DOHH2 (cell line): Measurements from ENCODE around the gene CBFA2T3.

Source experiments
- H3F3A ChIP-seq: fragments of 200-600 bp; sonication (generic), shearing (Covaris generic); 2 replicates; pipeline ENCODE4 v1.6.0; 2016; ENCODE audit warnings: antibody characterized with exemption, mild to moderate bottlenecking; ENCODE audit not compliant: control insufficient read depth, insufficient read depth
- H3K27ac ChIP-seq: fragments of 200-600 bp; sonication (generic); 2 replicates; pipeline ENCODE4 v1.5.1; 2014; ENCODE audit warnings: low read depth, mild to moderate bottlenecking, low read length, moderate library complexity
- H3K27me3 ChIP-seq: fragments of 200-600 bp; sonication (generic); 2 replicates; pipeline ENCODE4 v1.6.1; 2014; ENCODE audit warnings: mild to moderate bottlenecking, low read length, mixed read lengths; ENCODE audit not compliant: control insufficient read depth
- H3K36me3 ChIP-seq: fragments of 200-600 bp; sonication (generic); 2 replicates; pipeline ENCODE4 v1.6.1; 2014; ENCODE audit warnings: mild to moderate bottlenecking, low read length, moderate library complexity, mixed read lengths; ENCODE audit not compliant: control insufficient read depth
- H3K4me1 ChIP-seq: fragments of 200-600 bp; sonication (generic); 2 replicates; pipeline ENCODE4 v1.6.1; 2014; ENCODE audit warnings: mild to moderate bottlenecking, low read length, mixed read lengths; ENCODE audit not compliant: control insufficient read depth
- H3K4me2 ChIP-seq: fragments of 200-600 bp; sonication (generic); 2 replicates; pipeline ENCODE4 v1.6.0; 2014; ENCODE audit warnings: mild to moderate bottlenecking, low read length, moderate library complexity
- H3K4me3 ChIP-seq: fragments of 200-600 bp; sonication (generic); 2 replicates; pipeline ENCODE4 v1.5.1; 2014; ENCODE audit warnings: mild to moderate bottlenecking, low read length, mixed read lengths
- H3K79me2 ChIP-seq: fragments of 200-600 bp; sonication (generic); 2 replicates; pipeline ENCODE4 v1.6.1; 2014; ENCODE audit warnings: mild to moderate bottlenecking, low read length, mixed read lengths; ENCODE audit not compliant: control insufficient read depth
- H3K9me2 ChIP-seq: fragments of 200-600 bp; sonication (generic); replicated peaks from 2 replicates; pipeline ENCODE4 v1.6.1; 2014; ENCODE audit warnings: mild to moderate bottlenecking, low read length, mixed read lengths; ENCODE audit not compliant: control insufficient read depth
- H3K9me3 ChIP-seq: fragments of 200-600 bp; sonication (generic); 2 replicates; pipeline ENCODE4 v1.6.1; 2014; ENCODE audit warnings: antibody characterized with exemption, low read length, mixed read lengths; ENCODE audit not compliant: control insufficient read depth, insufficient read depth
- H4K20me1 ChIP-seq: fragments of 200-600 bp; sonication (generic); 2 replicates; pipeline ENCODE4 v1.6.0; 2014; ENCODE audit warnings: low read depth, mild to moderate bottlenecking, antibody characterized with exemption, low read length, moderate library complexity; ENCODE audit not compliant: control insufficient read depth, insufficient read depth
- EZH2phosphoT487 ChIP-seq: fragments of 200-600 bp; sonication (generic); IDR thresholded peaks from 2 replicates; pipeline ENCODE4 v1.6.1; 2017; ENCODE audit warnings: borderline replicate concordance, mild to moderate bottlenecking, antibody characterized with exemption, low read length, moderate library complexity, mixed read lengths
- TF ChIP-seq, protein P1 (sequence below): fragments of 200-600 bp; sonication (generic); IDR thresholded peaks from one replicate; pipeline ENCODE4 v1.5.1; 2014; ENCODE audit warnings: antibody characterized with exemption, mild to moderate bottlenecking, low read depth, low read length; ENCODE audit not compliant: poor library complexity, severe bottlenecking

The CBFA2T3 gene

DNA sequence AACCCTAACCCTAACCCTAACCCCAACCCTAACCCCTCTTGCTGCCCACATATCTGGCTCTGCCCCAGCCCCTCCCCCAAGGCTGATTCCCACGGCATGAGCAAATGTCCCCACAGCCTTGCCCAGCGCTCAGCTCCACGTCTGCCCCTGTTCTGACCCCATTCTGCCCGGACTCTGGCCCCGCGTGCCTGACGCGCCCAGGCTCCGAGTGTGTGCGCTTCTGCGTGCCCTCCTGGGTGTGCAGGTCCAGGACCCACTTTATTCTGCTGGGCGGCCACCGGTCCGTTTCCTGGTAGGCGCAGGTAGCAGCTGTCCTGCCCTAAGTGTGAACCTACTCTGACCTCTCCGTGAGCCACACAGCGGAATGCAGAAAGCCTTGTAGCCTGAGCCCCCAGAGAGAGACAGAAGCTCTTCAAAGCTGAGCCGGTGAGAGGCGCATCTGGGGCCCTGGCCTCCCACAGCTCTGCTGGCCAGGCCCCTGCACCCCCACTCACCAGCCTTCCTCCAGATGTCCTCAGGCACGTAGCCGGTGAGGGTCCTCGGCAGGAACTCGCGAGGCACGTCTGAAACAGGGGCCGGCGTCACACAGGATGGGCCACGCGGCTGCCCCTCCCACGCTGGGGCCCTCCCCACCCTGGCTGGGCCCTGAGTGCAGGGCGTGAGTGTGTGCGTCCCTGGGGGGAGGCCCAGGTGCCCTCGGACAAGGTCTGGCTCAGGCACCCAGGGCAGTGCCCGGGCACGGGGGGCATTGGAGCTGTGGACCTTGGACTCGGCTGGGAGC lies 96.6 kb downstream of the CBFA2T3 start:
- Histone ChIP-seq H3K9me3 (no peaks in the 10 kb centered on the region), H3K4me2 (no peak overlapping the region), H3K79me2 (no peaks in the 10 kb centered on the region), H4K20me1 (no peaks in the 10 kb centered on the region), H3K9me2 (no peaks in the 10 kb centered on the region), H3K27me3 (no peaks in the 10 kb centered on the region), H3K4me3 (no peak overlapping the region), H3K4me1 (no peaks in the 10 kb centered on the region), H3F3A (peaks cover 5% of the 10 kb centered on the region), H3K36me3 (peaks cover 79% of the 10 kb centered on the region), H3K27ac (no peak overlapping the region)
- no peak for TF ChIP-seq EZH2phosphoT487
- TF ChIP-seq, protein P1, sequence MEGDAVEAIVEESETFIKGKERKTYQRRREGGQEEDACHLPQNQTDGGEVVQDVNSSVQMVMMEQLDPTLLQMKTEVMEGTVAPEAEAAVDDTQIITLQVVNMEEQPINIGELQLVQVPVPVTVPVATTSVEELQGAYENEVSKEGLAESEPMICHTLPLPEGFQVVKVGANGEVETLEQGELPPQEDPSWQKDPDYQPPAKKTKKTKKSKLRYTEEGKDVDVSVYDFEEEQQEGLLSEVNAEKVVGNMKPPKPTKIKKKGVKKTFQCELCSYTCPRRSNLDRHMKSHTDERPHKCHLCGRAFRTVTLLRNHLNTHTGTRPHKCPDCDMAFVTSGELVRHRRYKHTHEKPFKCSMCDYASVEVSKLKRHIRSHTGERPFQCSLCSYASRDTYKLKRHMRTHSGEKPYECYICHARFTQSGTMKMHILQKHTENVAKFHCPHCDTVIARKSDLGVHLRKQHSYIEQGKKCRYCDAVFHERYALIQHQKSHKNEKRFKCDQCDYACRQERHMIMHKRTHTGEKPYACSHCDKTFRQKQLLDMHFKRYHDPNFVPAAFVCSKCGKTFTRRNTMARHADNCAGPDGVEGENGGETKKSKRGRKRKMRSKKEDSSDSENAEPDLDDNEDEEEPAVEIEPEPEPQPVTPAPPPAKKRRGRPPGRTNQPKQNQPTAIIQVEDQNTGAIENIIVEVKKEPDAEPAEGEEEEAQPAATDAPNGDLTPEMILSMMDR = no peak

DNA sequence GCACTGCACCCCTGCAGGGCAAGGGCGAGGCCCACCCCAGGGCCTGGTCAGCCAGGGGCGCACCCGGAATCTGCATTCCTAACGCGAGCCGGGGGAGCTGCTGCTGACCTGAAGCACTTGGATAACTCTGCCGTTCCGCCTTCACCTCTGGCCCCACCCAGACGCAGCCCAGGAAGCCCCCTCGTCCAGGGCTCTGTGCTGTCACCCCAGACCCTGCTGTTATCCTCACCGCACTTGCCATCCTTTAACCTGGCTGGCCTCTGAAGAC lies 97.3 kb downstream of the CBFA2T3 start:
- Histone ChIP-seq H3K4me3 (no peak overlapping the region), H3K27ac (no peak overlapping the region), H3K79me2 (no peaks in the 10 kb centered on the region), H3K4me1 (no peaks in the 10 kb centered on the region), H3K36me3 (peaks cover 73% of the 10 kb centered on the region), H3K4me2 (no peak overlapping the region), H3K9me3 (no peaks in the 10 kb centered on the region), H3K9me2 (no peaks in the 10 kb centered on the region), H3F3A (peaks cover 7% of the 10 kb centered on the region), H4K20me1 (no peaks in the 10 kb centered on the region), H3K27me3 (no peaks in the 10 kb centered on the region)
- TF ChIP-seq, protein P1 = no peak
- no peak for TF ChIP-seq EZH2phosphoT487

DNA sequence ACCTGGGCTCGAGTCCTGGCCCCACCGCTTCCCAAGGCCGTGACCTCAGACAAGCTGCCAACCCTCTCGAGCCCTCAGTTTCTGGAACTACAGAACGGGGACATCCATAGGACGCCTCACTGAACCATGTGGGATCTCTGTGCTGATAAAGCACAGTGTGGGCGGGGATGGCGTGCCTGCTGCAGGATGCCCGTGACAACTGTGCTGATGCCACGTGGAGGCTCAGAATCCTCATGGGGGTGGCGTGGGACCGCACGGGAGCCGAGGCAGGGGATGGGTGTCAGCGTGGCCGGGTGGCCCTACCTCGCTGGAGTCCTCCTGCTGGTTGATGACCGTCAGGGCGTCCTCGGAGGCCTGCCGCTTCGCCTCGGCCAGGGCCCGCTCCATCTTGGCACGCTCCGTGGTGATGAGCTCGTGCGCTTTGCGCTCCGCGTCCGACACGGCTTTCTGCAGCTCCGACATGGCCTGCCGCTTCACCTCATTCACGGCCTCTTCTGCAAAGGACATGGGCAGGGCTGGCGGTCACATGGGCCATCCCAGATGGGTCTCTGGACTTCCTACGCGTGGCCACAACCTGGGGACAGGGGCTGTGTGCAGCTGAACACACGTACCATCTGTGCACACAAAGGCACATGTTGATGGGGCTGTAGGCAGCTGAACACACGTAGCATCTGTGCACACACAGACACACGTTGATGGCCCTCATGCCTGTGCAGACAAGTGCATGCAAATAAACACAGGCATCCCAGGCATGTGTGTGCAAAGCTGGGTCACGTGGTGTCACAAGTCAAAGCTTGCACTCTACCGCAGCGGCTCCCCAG lies 97.8 kb downstream of the CBFA2T3 start:
- H3K9me2 ChIP-seq = no peaks in the 10 kb centered on the region
- no peak overlapping the region for H3K4me3 ChIP-seq
- H3F3A ChIP-seq = peaks cover 7% of the 10 kb centered on the region
- no peak for TF ChIP-seq EZH2phosphoT487
- TF ChIP-seq, protein P1 = no peak
- H3K79me2 ChIP-seq = no peaks in the 10 kb centered on the region
- no peaks in the 10 kb centered on the region for H3K4me1 ChIP-seq
- H3K27ac ChIP-seq = no peak overlapping the region
- H3K27me3 ChIP-seq = no peaks in the 10 kb centered on the region
- H3K4me2 ChIP-seq = no peak overlapping the region
- no peaks in the 10 kb centered on the region for H3K9me3 ChIP-seq
- no peaks in the 10 kb centered on the region for H4K20me1 ChIP-seq
- peaks cover 67% of the 10 kb centered on the region for H3K36me3 ChIP-seq
